ENCODE results near the gene ELAPOR1. TPM values are rescaled to one million over a fixed set of nuclear protein-coding genes. Genes with fewer than 3 reads are reported as not detected.

ELAPOR1 gene
- total RNA-seq, 2 donors from 2014 or later, result 5.7 to 15.0 TPM

- Mint-ChIP-seq H3K9me3 (no peaks in the 10 kb centered on the region), H3K27ac (no peak overlapping the region), H3K36me3 (no peaks in the 10 kb centered on the region)
- DNase-seq (ENCODE audit: low spot score in 2 of 2), result no peak
- ATAC-seq, result no peak
Measured at GRCh38 chr1:109148987-109149561, 35.2 kb downstream of the ELAPOR1 start.

DNA sequence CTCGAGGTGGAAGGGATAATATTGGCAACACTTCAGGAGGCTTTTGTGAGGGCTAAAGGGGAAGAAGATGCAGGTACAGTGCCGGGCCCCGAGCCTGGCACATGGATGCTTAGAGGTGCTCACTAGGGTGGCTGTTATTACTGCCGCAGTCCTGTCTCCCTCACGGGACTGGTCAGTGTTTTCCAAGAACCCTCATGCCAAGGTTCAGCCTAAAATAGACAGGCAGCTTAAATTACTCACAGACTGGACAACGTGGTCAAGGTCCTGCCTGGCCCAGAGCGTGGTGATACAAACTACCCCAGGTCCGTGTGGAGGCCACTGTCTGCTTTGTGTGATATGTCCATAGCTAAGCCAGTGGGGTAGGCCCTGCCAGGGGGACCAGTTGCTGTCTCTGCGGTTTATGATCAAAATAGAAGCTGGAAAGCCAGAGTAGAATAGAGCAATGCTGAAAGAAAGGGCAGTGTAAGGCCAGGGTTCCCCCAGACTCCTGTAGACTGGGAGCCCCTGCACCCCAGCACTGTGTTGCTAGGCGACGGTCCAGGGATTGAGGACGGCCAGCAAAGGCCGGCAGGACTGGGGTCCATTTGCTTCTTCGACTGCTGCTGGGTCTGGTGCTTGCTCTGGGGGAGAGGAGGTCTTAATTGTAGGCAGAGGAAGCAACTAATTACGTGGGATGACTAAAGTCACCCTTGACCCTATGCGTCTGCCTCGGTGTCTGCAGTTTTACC is 36.1 kb downstream of the ELAPOR1 start:
- Mint-ChIP-seq H3K27ac (no peak overlapping the region), H3K36me3 (no peaks in the 10 kb centered on the region), H3K9me3 (no peaks in the 10 kb centered on the region)
- ATAC-seq (no peak), DNase-seq (ENCODE audit: low spot score in 2 of 2) (no peak)

- H3K36me3 Mint-ChIP-seq, result no peaks in the 10 kb centered on the region
- no peak overlapping the region for H3K27ac Mint-ChIP-seq
- ATAC-seq, result no peak
Measured at GRCh38 chr1:109151146-109151990, 37.5 kb downstream of the ELAPOR1 start.

GRCh38 chr1:109152196-109152595 is 38.3 kb downstream of the ELAPOR1 start:
- H3K9me3 Mint-ChIP-seq, result no peaks in the 10 kb centered on the region
- ATAC-seq (no peak), DNase-seq (ENCODE audit: low spot score in 2 of 2) (no peak)
- no peak overlapping the region for H3K27ac Mint-ChIP-seq
- no peaks in the 10 kb centered on the region for H3K36me3 Mint-ChIP-seq

More at GRCh38 chr1:109151146-109151990, 37.5 kb downstream of the ELAPOR1 start:
- no peak for DNase-seq (ENCODE audit: low spot score in 2 of 2)
- no peaks in the 10 kb centered on the region for H3K9me3 Mint-ChIP-seq

- no peak overlapping the region for H3K27ac Mint-ChIP-seq
- no peaks in the 10 kb centered on the region for H3K36me3 Mint-ChIP-seq
- no peak for DNase-seq (ENCODE audit: low spot score in 2 of 2)
- no peaks in the 10 kb centered on the region for H3K9me3 Mint-ChIP-seq
- no peak for ATAC-seq
Measured at GRCh38 chr1:109156916-109157385, 43.0 kb downstream of the ELAPOR1 start.

- DNase-seq (ENCODE audit: low spot score in 2 of 2), result no peak
- no peak for ATAC-seq
- no peaks in the 10 kb centered on the region for H3K36me3 Mint-ChIP-seq
- H3K27ac Mint-ChIP-seq, result no peak overlapping the region
- H3K9me3 Mint-ChIP-seq, result no peaks in the 10 kb centered on the region
Measured at GRCh38 chr1:109158433-109158832, 44.5 kb downstream of the ELAPOR1 start.

DNA sequence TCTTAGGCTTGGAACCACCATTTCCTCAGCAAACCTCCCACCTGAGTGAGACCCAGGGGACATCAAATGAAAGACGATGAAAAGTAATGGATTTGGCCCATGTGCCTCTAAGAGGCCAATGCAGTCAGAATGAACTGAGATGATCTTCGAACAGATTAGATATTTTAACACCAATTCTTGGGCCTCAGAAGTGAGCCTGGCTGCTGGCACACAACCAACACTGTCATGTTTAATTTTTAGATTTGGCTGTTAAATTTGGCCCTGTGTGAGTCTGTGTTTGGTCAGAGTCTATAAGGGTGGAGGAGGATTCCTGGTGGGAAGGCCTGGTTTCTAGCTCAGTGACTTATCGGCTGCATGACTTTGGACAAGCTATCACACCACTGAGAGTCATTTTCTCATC is 45.4 kb downstream of the ELAPOR1 start:
- H3K36me3 Mint-ChIP-seq, result no peaks in the 10 kb centered on the region
- ATAC-seq, result no peak
- H3K9me3 Mint-ChIP-seq, result no peaks in the 10 kb centered on the region
- no peak overlapping the region for H3K27ac Mint-ChIP-seq
- no peak for DNase-seq (ENCODE audit: low spot score in 2 of 2)

- ATAC-seq (no peak), DNase-seq (ENCODE audit: low spot score in 2 of 2) (no peak)
- Mint-ChIP-seq H3K27ac (no peak overlapping the region), H3K36me3 (no peaks in the 10 kb centered on the region), H3K9me3 (no peaks in the 10 kb centered on the region)
Measured at GRCh38 chr1:109160071-109160840, 46.3 kb downstream of the ELAPOR1 start.

DNA sequence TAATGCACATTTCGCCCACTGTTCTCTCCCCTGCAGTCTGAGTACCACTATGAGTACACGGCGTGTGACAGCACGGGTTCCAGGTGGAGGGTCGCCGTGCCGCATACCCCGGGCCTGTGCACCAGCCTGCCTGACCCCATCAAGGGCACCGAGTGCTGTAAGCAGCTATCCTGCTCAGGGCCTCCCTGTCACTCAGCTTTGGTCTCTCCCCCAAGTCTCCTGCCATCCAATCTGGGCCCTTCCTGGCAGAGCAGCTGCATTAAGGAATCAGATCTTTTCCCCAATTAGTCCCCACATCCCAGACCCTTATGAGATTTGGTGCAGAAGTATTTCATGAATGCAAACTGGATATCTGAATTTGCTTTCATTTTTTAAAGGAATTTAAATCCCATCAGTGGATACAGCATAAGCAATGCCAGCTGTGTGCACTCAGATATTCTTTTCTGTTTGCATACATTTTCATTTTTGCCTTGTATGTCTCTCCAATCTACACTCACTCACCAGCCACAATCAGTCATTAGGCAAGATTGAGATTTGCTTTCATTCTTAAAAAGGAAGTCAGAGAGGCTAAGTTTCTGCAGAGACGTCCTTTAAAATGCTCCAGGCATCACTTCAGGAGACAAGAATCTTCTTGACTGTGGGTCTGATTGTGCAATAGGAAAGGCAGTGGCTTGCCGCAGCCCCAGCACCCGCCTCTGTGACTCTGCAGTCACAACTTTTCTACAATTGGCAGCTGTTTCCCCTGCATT is 48.1 kb downstream of the ELAPOR1 start:
- no peaks in the 10 kb centered on the region for H3K9me3 Mint-ChIP-seq
- peak in 1 of 2 donors; percentile 15 for DNase-seq (ENCODE audit: low spot score in 2 of 2)
- peak; percentile 84 to 86 for ATAC-seq
- no peaks in the 10 kb centered on the region for H3K36me3 Mint-ChIP-seq
- peak overlapping the region; percentile 34 to 51 for H3K27ac Mint-ChIP-seq

- DNase-seq (ENCODE audit: low spot score in 2 of 2) (no peak), ATAC-seq (peak; percentile 61 to 68)
- Mint-ChIP-seq H3K36me3 (no peaks in the 10 kb centered on the region), H3K27ac (peak overlapping the region in 1 of 2 donors; percentile 34), H3K9me3 (no peaks in the 10 kb centered on the region)
Measured at GRCh38 chr1:109162626-109163025, 48.7 kb downstream of the ELAPOR1 start.

- no peak overlapping the region for H3K27ac Mint-ChIP-seq
Measured at GRCh38 chr1:109163551-109163950, 49.6 kb downstream of the ELAPOR1 start.

More at GRCh38 chr1:109163551-109163950, 49.6 kb downstream of the ELAPOR1 start:
- DNase-seq (ENCODE audit: low spot score in 2 of 2) (no peak), ATAC-seq (peak in 1 of 2 donors; percentile 15)
- Mint-ChIP-seq H3K9me3 (no peaks in the 10 kb centered on the region), H3K36me3 (no peaks in the 10 kb centered on the region)

Other genes starting within 250 kb of the ELAPOR1 start
- gene GPSM2, start 237.1 kb upstream of the ELAPOR1 start, total RNA-seq, result 10 to 100 TPM; 17.3 to 28.1 TPM
- gene CLCC1, start 150.6 kb upstream of the ELAPOR1 start, total RNA-seq, result 10 to 100 TPM; 15.5 to 19.9 TPM
- 10 to 100 TPM in 1 of 2 donors, 1 to 10 TPM in 1; 7.9 to 11.5 TPM for gene WDR47, start 72.0 kb upstream of the ELAPOR1 start, total RNA-seq
- 10 to 100 TPM; 15.4 to 49.0 TPM for gene TAF13, start 38.1 kb upstream of the ELAPOR1 start, total RNA-seq
- gene TMEM167B, start 23.4 kb upstream of the ELAPOR1 start, total RNA-seq, result 10 to 100 TPM; 24.0 to 54.9 TPM
- 100 to 1,000 TPM; 179 to 273 TPM for gene SARS1, start 99.8 kb downstream of the ELAPOR1 start, total RNA-seq
- gene CELSR2, start 135.4 kb downstream of the ELAPOR1 start, total RNA-seq, result 1 to 10 TPM in 1 of 2 donors, under 1 TPM in 1; 0.39 to 3.9 TPM
- 10 to 100 TPM; 20.5 to 23.9 TPM for gene PSRC1, start 169.0 kb downstream of the ELAPOR1 start, total RNA-seq
- gene MYBPHL, start 192.9 kb downstream of the ELAPOR1 start, total RNA-seq, result not detected